IMR-90 (cell line): ENCODE data around the gene BCL2L12. TPM values are rescaled to one million over a fixed set of nuclear protein-coding genes. Genes with fewer than 3 reads are reported as not detected.
A peak's percentile ranks its signal among the peaks of the same experiment; 100 is the strongest.

Experiments
- ATAC-seq: fragments of 200-7000 bp; cut with Tn5 transposase; 2 replicates; pipeline ENCODE4 v1.9.1; 2020; ENCODE audit warnings: low read depth, mild to moderate bottlenecking, moderate library complexity
- BruUV-seq: library from RNA; stranded (reverse); fragments of 400-500 nt; replicated peaks from 2 replicates; lab custom pipeline; 2021; lab: Mats Ljungman, UMichigan
- CTCF ChIA-PET: fragments of 300-600 bp; formaldehyde crosslinking; extraction: SDS; loops from one replicate; lab custom pipeline; 2021; ENCODE audit warnings: antibody characterized with exemption; lab: Yijun Ruan, JAX
- POLR2A ChIA-PET: fragments of 300-600 bp; sonication (Branson Sonifier 250); formaldehyde crosslinking; loops from one replicate; lab custom pipeline; 2022; ENCODE audit warnings: antibody characterized with exemption; ENCODE audit not compliant: unreplicated experiment; lab: Charles Lee
- DNase-seq: peaks from one replicate; pipeline ENCODE4 v3.0.0; 2013
- H2AFZ ChIP-seq: replicated peaks from 2 replicates; pipeline ENCODE3; 2013; ENCODE audit warnings: low read length, mild to moderate bottlenecking; ENCODE audit not compliant: poor library complexity
- H2AK5ac ChIP-seq: 2 replicates; pipeline ENCODE4 v1.6.1; 2013; ENCODE audit warnings: low read depth, low read length, inconsistent platforms
- H2AK9ac ChIP-seq: replicated peaks from 2 replicates; pipeline ENCODE3; 2013; ENCODE audit warnings: mild to moderate bottlenecking, low read depth, low read length, moderate library complexity; ENCODE audit not compliant: poor library complexity
- H2BK120ac ChIP-seq: 2 replicates; pipeline ENCODE4 v1.6.1; 2013; ENCODE audit warnings: low read depth, low read length, inconsistent platforms
- H2BK15ac ChIP-seq: 3 replicates; pipeline ENCODE4 v1.6.1; 2013; ENCODE audit warnings: low read depth, low read length, inconsistent platforms
- H2BK20ac ChIP-seq: 2 replicates; pipeline ENCODE4 v1.6.1; 2013; ENCODE audit warnings: low read depth, mild to moderate bottlenecking, inconsistent platforms, low read length, moderate library complexity
- H2BK5ac ChIP-seq: 2 replicates; pipeline ENCODE4 v1.6.1; 2013; ENCODE audit warnings: mild to moderate bottlenecking, low read depth, low read length, inconsistent platforms; ENCODE audit not compliant: poor library complexity, severe bottlenecking
- H3K14ac ChIP-seq: replicated peaks from 2 replicates; pipeline ENCODE4 v1.6.1; 2013; ENCODE audit warnings: low read depth, low read length, inconsistent platforms
- H3K18ac ChIP-seq: 2 replicates; pipeline ENCODE4 v1.6.1; 2013; ENCODE audit warnings: low read depth, low read length, control low read depth
- H3K23ac ChIP-seq: 2 replicates; pipeline ENCODE4 v1.6.1; 2013; ENCODE audit warnings: low read depth, low read length, inconsistent platforms
- H3K27ac ChIP-seq: 2 replicates; pipeline ENCODE4 v1.5.1; 2013; ENCODE audit warnings: mild to moderate bottlenecking, control low read depth, low read length; ENCODE audit not compliant: insufficient read depth
- H3K27me3 ChIP-seq: 2 replicates; pipeline ENCODE4 v1.6.1; 2013; ENCODE audit warnings: low read length; ENCODE audit not compliant: control insufficient read depth, insufficient read depth
- H3K36me3 ChIP-seq: 2 replicates; pipeline ENCODE4 v1.6.1; 2013; ENCODE audit warnings: low read length, mixed read lengths; ENCODE audit not compliant: control insufficient read depth, insufficient read depth
- H3K4ac ChIP-seq: 2 replicates; pipeline ENCODE4 v1.6.1; 2013; ENCODE audit warnings: low read depth, low read length, inconsistent platforms
- H3K4me1 ChIP-seq: 2 replicates; pipeline ENCODE4 v1.6.1; 2013; ENCODE audit warnings: low read length, mixed read lengths; ENCODE audit not compliant: control insufficient read depth, insufficient read depth
- H3K4me2 ChIP-seq: 2 replicates; pipeline ENCODE4 v1.6.1; 2013; ENCODE audit warnings: low read depth, mild to moderate bottlenecking, control low read depth, low read length, moderate library complexity
- H3K4me3 ChIP-seq: 2 replicates; pipeline ENCODE4 v1.5.1; 2013; ENCODE audit warnings: low read depth, mild to moderate bottlenecking, control low read depth, low read length, moderate library complexity; ENCODE audit not compliant: insufficient read depth
- H3K56ac ChIP-seq: 2 replicates; pipeline ENCODE4 v1.6.1; 2013; ENCODE audit warnings: low read length, inconsistent platforms; ENCODE audit not compliant: insufficient read depth; ENCODE audit errors: extremely low read depth
- H3K79me1 ChIP-seq, 2 experiments: 2 replicates each; pipeline ENCODE4 v1.6.1; 2013; ENCODE audit warnings: low read length in 2 of 2, inconsistent platforms in 1 of 2, low read depth in 1 of 2
- H3K9ac ChIP-seq: 2 replicates; pipeline ENCODE4 v1.6.1; 2013; ENCODE audit warnings: low read depth, low read length, control low read depth
- H3K9me1 ChIP-seq: 2 replicates; pipeline ENCODE4 v1.6.1; 2013; ENCODE audit warnings: low read length, inconsistent platforms; ENCODE audit not compliant: insufficient read depth
- H3K9me3 ChIP-seq: 2 replicates; pipeline ENCODE4 v1.6.1; 2013; ENCODE audit warnings: low read length; ENCODE audit not compliant: control insufficient read depth, insufficient read depth
- H4K20me1 ChIP-seq: 2 replicates; pipeline ENCODE4 v1.6.1; 2013; ENCODE audit warnings: low read length, inconsistent platforms; ENCODE audit not compliant: insufficient read depth
- H4K5ac ChIP-seq: 2 replicates; pipeline ENCODE4 v1.6.1; 2013; ENCODE audit warnings: mild to moderate bottlenecking, low read depth, low read length, control low read depth
- H4K8ac ChIP-seq, 2 experiments: 2 replicates each; pipeline ENCODE4 v1.6.1; 2013; ENCODE audit warnings: low read depth in 2 of 2, low read length in 2 of 2, control low read depth in 1 of 2, inconsistent platforms in 1 of 2
- H4K91ac ChIP-seq: 2 replicates; pipeline ENCODE4 v1.6.1; 2013; ENCODE audit warnings: low read depth, low read length, inconsistent platforms; ENCODE audit not compliant: insufficient read depth
- BHLHE40 ChIP-seq: fragments of 150-350 bp; IDR thresholded peaks from 2 replicates; pipeline ENCODE4 v1.6.1; 2016; ENCODE audit warnings: mild to moderate bottlenecking, low read depth, low read length
- CEBPB ChIP-seq: IDR thresholded peaks from 2 replicates; pipeline ENCODE4 v1.6.1; 2012; ENCODE audit warnings: low read depth, low read length, improper control_type of control experiment
- CHD1 ChIP-seq: IDR thresholded peaks from 2 replicates; pipeline ENCODE4 v1.6.1; 2012; ENCODE audit warnings: low read depth, low read length, improper control_type of control experiment
- ELK1 ChIP-seq: fragments of 150-350 bp; IDR thresholded peaks from 2 replicates; pipeline ENCODE4 v1.6.1; 2016; ENCODE audit warnings: low read depth, mild to moderate bottlenecking, low read length, moderate library complexity, borderline replicate concordance
- FOS ChIP-seq: fragments of 150-350 bp; IDR thresholded peaks from 2 replicates; pipeline ENCODE4 v1.6.1; 2016; ENCODE audit warnings: low read depth, low read length
- MAFK ChIP-seq: IDR thresholded peaks from 2 replicates; pipeline ENCODE4 v1.6.1; 2012; ENCODE audit warnings: low read depth, low read length, improper control_type of control experiment
- MAZ ChIP-seq: IDR thresholded peaks from 2 replicates; pipeline ENCODE4 v1.6.1; 2012; ENCODE audit warnings: low read depth, mild to moderate bottlenecking, low read length, improper control_type of control experiment, moderate library complexity, borderline replicate concordance
- MXI1 ChIP-seq: IDR thresholded peaks from 2 replicates; pipeline ENCODE4 v1.6.1; 2012; ENCODE audit warnings: low read depth, mild to moderate bottlenecking, low read length, moderate library complexity, borderline replicate concordance
- POLR2A ChIP-seq: IDR thresholded peaks from 2 replicates; pipeline ENCODE4 v1.6.1; 2012; ENCODE audit warnings: mild to moderate bottlenecking, low read depth, low read length
- RAD21 ChIP-seq: IDR thresholded peaks from 2 replicates; pipeline ENCODE4 v1.6.1; 2012; ENCODE audit warnings: low read length, improper control_type of control experiment
- RCOR1 ChIP-seq: IDR thresholded peaks from 2 replicates; pipeline ENCODE4 v1.6.1; 2012; ENCODE audit warnings: mild to moderate bottlenecking, low read length, improper control_type of control experiment; ENCODE audit not compliant: insufficient replicate concordance
- SMC3 ChIP-seq: fragments of 150-350 bp; IDR thresholded peaks from 2 replicates; pipeline ENCODE4 v1.6.1; 2016; ENCODE audit warnings: low read depth, mild to moderate bottlenecking, antibody characterized with exemption, low read length, moderate library complexity
- WGBS, 2 experiments: methylation state at CpG; one replicate each; pipeline versions ENCODE4 v1.1.5 to v1.1.7; 2013; ENCODE audit warnings: missing lambda C conversion rate in 2 of 2; ENCODE audit not compliant: insufficient read length in 1 of 2; ENCODE audit errors: extremely low coverage in 2 of 2; 5-methylcytosine and 5-hydroxymethylcytosine counted together
- dilution Hi-C: fragments of 300-500 bp; cut with HindIII; formaldehyde crosslinking; loops from one replicate; pipeline ENCODE4 v1.14.3; 2018; ENCODE audit warnings: low sequenced_read_pairs; ENCODE audit not compliant: unreplicated experiment
- in situ Hi-C: fragments of 300-500 bp; cut with MboI; formaldehyde crosslinking; loops from 3 replicates; pipeline ENCODE4 v1.14.3; 2019; ENCODE audit warnings: low sequenced_read_pairs, inconsistent platforms, mixed read lengths
- intact Hi-C: fragments of 100-400 bp; cut with micrococcal nuclease; formaldehyde crosslinking; loops from 2 replicates; pipeline ENCODE4 v1.10.0; 2022
- polyA plus RNA-seq, 3 experiments: library from polyadenylated mRNA; depleted of rRNA; stranded (reverse); fragments of >200 nt; gene quantifications; 2 replicates each; pipeline ENCODE4 v1.2.3, GENCODE V29; 2012; ENCODE audit warnings: low replicate concordance in 1 of 3
- total RNA-seq: library from RNA; depleted of rRNA; stranded (reverse); fragments of >200 nt; gene quantifications from 2 replicates; pipeline ENCODE4 v1.2.3, GENCODE V29; 2012
- TF ChIP-seq, protein P1 (sequence below): fragments of 150-350 bp; IDR thresholded peaks from 2 replicates; pipeline ENCODE4 v1.6.1; 2017; ENCODE audit warnings: mild to moderate bottlenecking, antibody characterized with exemption, low read length, low read depth

Gene BCL2L12
- total and polyA plus RNA-seq, 2 of the 4 experiments (the other 2 are of a cell fraction) = 3.9 to 32.6 TPM

GRCh38 chr19:49676136-49676783 lies 10.5 kb downstream of the BCL2L12 start:
- ATAC-seq (peak; percentile 33), DNase-seq (peak; percentile 95)
- H3K36me3 ChIP-seq = no peaks in the 10 kb centered on the region
- peak overlapping the region; percentile 93 for H3K9ac ChIP-seq
- H2BK120ac ChIP-seq = peak overlapping the region; percentile 100
- H3K27ac ChIP-seq = peak overlapping the region; percentile 91
- H3K56ac ChIP-seq = peak overlapping the region; percentile 100
- H3K14ac ChIP-seq = peak overlapping the region; percentile 100
- H2BK5ac ChIP-seq = peak overlapping the region; percentile 93
- H3K4me3 ChIP-seq = peak overlapping the region; percentile 43
- no peaks in the 10 kb centered on the region for H3K9me3 ChIP-seq
- intact Hi-C loops (loop anchor here (2.0 to 5.0 kb wide), 2 partner anchors 35 to 84 kb away; partner anchors contain the start of genes PRR12 and RRAS), in situ Hi-C loops (no loop called here), dilution Hi-C loops (no loop called here)
- H4K5ac ChIP-seq = peak overlapping the region; percentile 90
- CTCF ChIA-PET = interaction anchor here (0.6 to 2.0 kb wide), 3 partner anchors 33 to 106 kb away, joined by 3 to 8 read pairs (median 4); no protein-coding TSS in a partner anchor
- peak overlapping the region; percentile 96 for H3K18ac ChIP-seq
- H3K79me1 ChIP-seq = peaks cover 4 to 50% of the 10 kb centered on the region in 2 experiments; a peak in 3 of 4 replicates
- peak overlapping the region; percentile 68 to 100 for H4K8ac ChIP-seq
- H3K4me1 ChIP-seq = peaks cover 16% of the 10 kb centered on the region
- POLR2A ChIA-PET = interaction anchor here (0.7 to 1.4 kb wide), 4 partner anchors 14 to 57 kb away, joined by 4 to 8 read pairs (median 8); partner anchors contain the start of genes CPT1C and RRAS
- H3K27me3 ChIP-seq = no peaks in the 10 kb centered on the region
- peak overlapping the region; percentile 84 for H3K4me2 ChIP-seq
- peak overlapping the region; percentile 87 for H2AK5ac ChIP-seq
- peak overlapping the region; percentile 100 for H3K23ac ChIP-seq
- 4% methylated on average over 9 of the region's 27 CpGs; no CpG with 5 or more reads in 1 of the 2 experiments for WGBS, 2 experiments
- H2BK20ac ChIP-seq = peak overlapping the region; percentile 99
- peak overlapping the region; percentile 99 for H4K91ac ChIP-seq
- H4K20me1 ChIP-seq = peaks cover 36% of the 10 kb centered on the region
- BruUV-seq = no TSS peak
- H2AK9ac ChIP-seq = peak overlapping the region; percentile 99
- H2BK15ac ChIP-seq = peak overlapping the region; percentile 100
- H2AFZ ChIP-seq = peak overlapping the region; percentile 98
- peak overlapping the region; percentile 99 for H3K4ac ChIP-seq
- peaks cover 3% of the 10 kb centered on the region; the same call in 1 of the 2 replicates for H3K9me1 ChIP-seq
- TF ChIP-seq RAD21 (no peak), ELK1 (no peak), CEBPB (no peak), RCOR1 (peak; percentile 98), MAFK (peak; percentile 31; the same call in 1 of the 2 replicates), MXI1 (no peak), CHD1 (peak; percentile 94; the same call in 1 of the 2 replicates), BHLHE40 (peak; percentile 98), POLR2A (peak; percentile 60; the same call in 1 of the 2 replicates), SMC3 (no peak), FOS (0 out of 2 replicates have a peak, but pooled peaks have one; percentile 7), MAZ (no peak)
- TF ChIP-seq, protein P1, sequence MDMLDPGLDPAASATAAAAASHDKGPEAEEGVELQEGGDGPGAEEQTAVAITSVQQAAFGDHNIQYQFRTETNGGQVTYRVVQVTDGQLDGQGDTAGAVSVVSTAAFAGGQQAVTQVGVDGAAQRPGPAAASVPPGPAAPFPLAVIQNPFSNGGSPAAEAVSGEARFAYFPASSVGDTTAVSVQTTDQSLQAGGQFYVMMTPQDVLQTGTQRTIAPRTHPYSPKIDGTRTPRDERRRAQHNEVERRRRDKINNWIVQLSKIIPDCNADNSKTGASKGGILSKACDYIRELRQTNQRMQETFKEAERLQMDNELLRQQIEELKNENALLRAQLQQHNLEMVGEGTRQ = no peak
